Measurements from ENCODE around the gene PGF. TPM values are rescaled to one million over a fixed set of nuclear protein-coding genes. Genes with fewer than 3 reads are reported as not detected.

The PGF gene
- total and polyA plus RNA-seq, 8 donors = 1.8 to 13.3 (median 6.4) TPM; not detected in 1

GRCh38 chr14:74980398-74980730, 25.0 kb upstream of the PGF start:
- intact Hi-C loops (cut with DNase I; ENCODE audit: low total_unique reads) = no loop called here
- no peak overlapping the region for H3K27ac ChIP-seq
- no peak for DNase-seq

GRCh38 chr14:74979442-74980397, 24.3 kb upstream of the PGF start:
- Histone ChIP-seq H3K27ac (no peak overlapping the region), H3K27me3 (no peaks in the 10 kb centered on the region), H3K4me3 (no peak overlapping the region), H3K36me3 (no peaks in the 10 kb centered on the region), H3K9me3 (no peaks in the 10 kb centered on the region), H3K4me1 (peaks cover 0 to 11% (median 0%) of the 10 kb centered on the region in 4 donors)
- TF ChIP-seq POLR2A (IDR thresholded peaks at IDR 0.05) = no peak
- no peak for TF ChIP-seq EP300 (IDR thresholded peaks at IDR 0.05)
- TF ChIP-seq POLR2AphosphoS5 (IDR thresholded peaks at IDR 0.05) = no peak
- TF ChIP-seq CTCF (IDR thresholded peaks at IDR 0.05) = no peak
- DNase-seq = peak in 1 of 2 donors; percentile 63
- WGBS, 5 donors = 69 to 77% (median 72%) methylated on average over 20 to 23 of the region's 23 CpGs
- intact Hi-C loops (cut with DNase I; ENCODE audit: low total_unique reads) = no loop called here

More at GRCh38 chr14:74980398-74980730, 25.0 kb upstream of the PGF start:
- no peak for TF ChIP-seq POLR2AphosphoS5 (IDR thresholded peaks at IDR 0.05)
- TF ChIP-seq EP300 (IDR thresholded peaks at IDR 0.05) = no peak
- no peak for TF ChIP-seq CTCF (IDR thresholded peaks at IDR 0.05)
- no peak for TF ChIP-seq POLR2A (IDR thresholded peaks at IDR 0.05)
- Histone ChIP-seq H3K4me1 (peaks cover 0 to 9% (median 0%) of the 10 kb centered on the region in 4 donors), H3K9me3 (no peaks in the 10 kb centered on the region), H3K27me3 (no peaks in the 10 kb centered on the region), H3K36me3 (no peaks in the 10 kb centered on the region), H3K4me3 (no peak overlapping the region)
- 82 to 89% (median 87%) methylated on average over 3 to 4 of the region's 4 CpGs for WGBS, 5 donors

GRCh38 chr14:74979029-74979428, 23.6 kb upstream of the PGF start:
- H3K27me3 ChIP-seq = no peaks in the 10 kb centered on the region
- TF ChIP-seq CTCF (IDR thresholded peaks at IDR 0.05) = no peak
- DNase-seq = no peak
- peaks cover 0 to 18% (median 2%) of the 10 kb centered on the region in 4 donors for H3K4me1 ChIP-seq
- WGBS, 5 donors = 75 to 91% (median 87%) methylated on average over 4 of the region's 4 CpGs
- H3K4me3 ChIP-seq = no peak overlapping the region
- H3K27ac ChIP-seq = no peak overlapping the region
- no peaks in the 10 kb centered on the region for H3K36me3 ChIP-seq
- no peaks in the 10 kb centered on the region for H3K9me3 ChIP-seq
- intact Hi-C loops (cut with DNase I; ENCODE audit: low total_unique reads) = no loop called here

- no peak for DNase-seq
- Histone ChIP-seq H3K27ac (no peak overlapping the region), H3K36me3 (no peaks in the 10 kb centered on the region), H3K9me3 (no peaks in the 10 kb centered on the region), H3K4me3 (no peak overlapping the region), H3K4me1 (peaks cover 0 to 22% (median 5%) of the 10 kb centered on the region in 4 donors), H3K27me3 (no peaks in the 10 kb centered on the region)
- intact Hi-C loops (cut with DNase I; ENCODE audit: low total_unique reads) = no loop called here
- WGBS, 5 donors = 63 to 86% (median 70%) methylated on average over 7 to 11 of the region's 11 CpGs
- TF ChIP-seq POLR2A (IDR thresholded peaks at IDR 0.05) (no peak), CTCF (IDR thresholded peaks at IDR 0.05) (no peak), POLR2AphosphoS5 (IDR thresholded peaks at IDR 0.05) (no peak), EP300 (IDR thresholded peaks at IDR 0.05) (no peak)
Measured at GRCh38 chr14:74978416-74978947, 23.1 kb upstream of the PGF start.
